AG09309 (cell line): Measurements from ENCODE around the gene SLC50A1.
"Not testable (repeated sequence)": the region's sequence is repeated elsewhere in the genome, so short reads cannot be mapped to it uniquely, and the experiment has no call there.

Source experiments
- DNase-seq: peaks from one replicate; pipeline ENCODE4 v3.0.0-alpha.2; 2010; ENCODE audit warnings: low read depth
- H3K4me3 ChIP-seq: 2 replicates; pipeline ENCODE4 v1.5.1; 2011; ENCODE audit warnings: mild to moderate bottlenecking, low read depth, low read length, moderate library complexity; ENCODE audit not compliant: control insufficient read depth
- CTCF ChIP-seq: IDR thresholded peaks from 2 replicates; pipeline ENCODE4 v1.5.1; 2011; ENCODE audit warnings: mild to moderate bottlenecking, low read depth, low read length, inconsistent platforms; ENCODE audit not compliant: insufficient read depth, control insufficient read depth; ENCODE audit errors: missing control alignments

SLC50A1 gene

GRCh38 chr1:155116113-155116764, 19.4 kb upstream of the SLC50A1 start:
- no peak for DNase-seq
- TF ChIP-seq CTCF = no peak
- no peak overlapping the region for H3K4me3 ChIP-seq

GRCh38 chr1:155117610-155118009, 18.0 kb upstream of the SLC50A1 start:
- H3K4me3 ChIP-seq = no peak overlapping the region
- DNase-seq = no peak
- TF ChIP-seq CTCF = no peak

GRCh38 chr1:155118090-155118489, 17.6 kb upstream of the SLC50A1 start:
- not testable (repeated sequence) for DNase-seq, H3K4me3 ChIP-seq

- DNase-seq = no peak
- no peak for TF ChIP-seq CTCF
- H3K4me3 ChIP-seq = no peak overlapping the region
Observed at GRCh38 chr1:155120253-155120652, 15.4 kb upstream of the SLC50A1 start.

GRCh38 chr1:155121249-155121648, 14.4 kb upstream of the SLC50A1 start:
- no peak for TF ChIP-seq CTCF
- DNase-seq = no peak

GRCh38 chr1:155122308-155122707, 13.3 kb upstream of the SLC50A1 start:
- H3K4me3 ChIP-seq = no peak overlapping the region
- TF ChIP-seq CTCF = no peak
- DNase-seq = no peak

More at GRCh38 chr1:155121249-155121648, 14.4 kb upstream of the SLC50A1 start:
- no peak overlapping the region for H3K4me3 ChIP-seq

- DNase-seq = no peak
- no peak for TF ChIP-seq CTCF
- H3K4me3 ChIP-seq = no peak overlapping the region
Observed at GRCh38 chr1:155123801-155124200, 11.9 kb upstream of the SLC50A1 start.
